H9 (cell line): ENCODE data around the gene IL3. TPM values are rescaled to one million over a fixed set of nuclear protein-coding genes. Genes with fewer than 3 reads are reported as not detected.

Experiments
- DNase-seq: peaks from one replicate; pipeline ENCODE4 v3.0.0-alpha.2; 2017
- H2AFZ ChIP-seq: one replicate; pipeline ENCODE4 v1.6.1; 2013; ENCODE audit warnings: mild to moderate bottlenecking, low read length, control low read depth, moderate library complexity
- H2AK5ac ChIP-seq: 2 replicates; pipeline ENCODE4 v1.6.1; 2013; ENCODE audit warnings: low read length, control low read depth, mixed read lengths; ENCODE audit not compliant: insufficient read length
- H2BK120ac ChIP-seq: one replicate; pipeline ENCODE4 v1.6.1; 2013; ENCODE audit warnings: low read depth, mild to moderate bottlenecking, low read length, control low read depth, inconsistent platforms; ENCODE audit not compliant: poor library complexity, severe bottlenecking
- H2BK12ac ChIP-seq: 2 replicates; pipeline ENCODE4 v1.6.1; 2013; ENCODE audit warnings: low read length, control low read depth, mixed read lengths, low read depth; ENCODE audit not compliant: insufficient read length
- H2BK15ac ChIP-seq: 2 replicates; pipeline ENCODE4 v1.6.1; 2013; ENCODE audit warnings: low read depth, low read length, control low read depth
- H2BK20ac ChIP-seq: one replicate; pipeline ENCODE4 v1.6.1; 2013; ENCODE audit warnings: low read depth, mild to moderate bottlenecking, low read length, control low read depth, inconsistent platforms; ENCODE audit not compliant: poor library complexity, severe bottlenecking
- H2BK5ac ChIP-seq: 2 replicates; pipeline ENCODE4 v1.6.1; 2013; ENCODE audit warnings: low read length, control low read depth, mixed read lengths; ENCODE audit not compliant: insufficient read length
- H3K14ac ChIP-seq: 2 replicates; pipeline ENCODE4 v1.6.1; 2013; ENCODE audit warnings: low read length, control low read depth; ENCODE audit not compliant: insufficient read depth
- H3K18ac ChIP-seq: 2 replicates; pipeline ENCODE4 v1.6.1; 2013; ENCODE audit warnings: low read depth, mild to moderate bottlenecking, mixed read lengths, low read length, control low read depth; ENCODE audit not compliant: insufficient read length
- H3K23ac ChIP-seq: 2 replicates; pipeline ENCODE4 v1.6.1; 2013; ENCODE audit warnings: low read length, control low read depth, mixed read lengths, low read depth; ENCODE audit not compliant: insufficient read length
- H3K23me2 ChIP-seq: 2 replicates; pipeline ENCODE4 v1.6.1; 2013; ENCODE audit warnings: low read depth, mild to moderate bottlenecking, mixed read lengths, low read length, control low read depth; ENCODE audit not compliant: insufficient read length, poor library complexity, severe bottlenecking
- H3K27ac ChIP-seq: 2 replicates; pipeline ENCODE4 v1.5.1; 2013; ENCODE audit warnings: low read length, control low read depth, mixed read lengths, low read depth; ENCODE audit not compliant: insufficient read length
- H3K27me3 ChIP-seq: 2 replicates; pipeline ENCODE4 v1.6.1; 2013; ENCODE audit warnings: low read length, control low read depth, inconsistent platforms; ENCODE audit not compliant: insufficient read depth
- H3K4ac ChIP-seq: 2 replicates; pipeline ENCODE4 v1.6.1; 2013; ENCODE audit warnings: low read depth, mild to moderate bottlenecking, control low read depth, inconsistent platforms, low read length, moderate library complexity
- H3K4me1 ChIP-seq: 2 replicates; pipeline ENCODE4 v1.6.1; 2013; ENCODE audit warnings: low read length, control low read depth, inconsistent platforms; ENCODE audit not compliant: insufficient read depth
- H3K4me2 ChIP-seq: 2 replicates; pipeline ENCODE4 v1.6.1; 2013; ENCODE audit warnings: low read length, control low read depth, mixed read lengths; ENCODE audit not compliant: insufficient read length, insufficient read depth
- H3K56ac ChIP-seq: 2 replicates; pipeline ENCODE4 v1.6.1; 2013; ENCODE audit warnings: low read depth, mild to moderate bottlenecking, mixed read lengths, low read length, control low read depth; ENCODE audit not compliant: insufficient read length
- H3K79me1 ChIP-seq: 2 replicates; pipeline ENCODE4 v1.6.1; 2013; ENCODE audit warnings: low read depth, mild to moderate bottlenecking, moderate library complexity, low read length, control low read depth, inconsistent platforms; ENCODE audit not compliant: insufficient read depth, poor library complexity, severe bottlenecking
- H3K79me2 ChIP-seq: 2 replicates; pipeline ENCODE4 v1.6.1; 2013; ENCODE audit warnings: low read length, control low read depth, inconsistent platforms; ENCODE audit not compliant: insufficient read depth
- H3K9ac ChIP-seq: 2 replicates; pipeline ENCODE4 v1.6.1; 2013; ENCODE audit warnings: low read length, control low read depth, mixed read lengths; ENCODE audit not compliant: insufficient read length; ENCODE audit errors: extremely low read depth
- H3K9me3 ChIP-seq: one replicate; pipeline ENCODE4 v1.6.1; 2013; ENCODE audit warnings: low read depth, low read length, inconsistent platforms; ENCODE audit not compliant: control insufficient read depth
- H3T11ph ChIP-seq: one replicate; pipeline ENCODE4 v1.6.1; 2013; ENCODE audit warnings: mild to moderate bottlenecking, low read length, control low read depth, inconsistent platforms
- H4K20me1 ChIP-seq: one replicate; pipeline ENCODE4 v1.6.1; 2013; ENCODE audit not compliant: control insufficient read depth, insufficient read length, insufficient read depth
- H4K5ac ChIP-seq: 2 replicates; pipeline ENCODE4 v1.6.1; 2013; ENCODE audit warnings: low read depth, mild to moderate bottlenecking, mixed read lengths, low read length, control low read depth; ENCODE audit not compliant: insufficient read length
- H4K8ac ChIP-seq: replicated peaks from 2 replicates; pipeline ENCODE4 v1.6.1; 2013; ENCODE audit warnings: low read length, control low read depth, mixed read lengths, low read depth; ENCODE audit not compliant: insufficient read length
- H4K91ac ChIP-seq: 2 replicates; pipeline ENCODE4 v1.6.1; 2013; ENCODE audit warnings: low read depth, mild to moderate bottlenecking, moderate library complexity, mixed read lengths, low read length, control low read depth; ENCODE audit not compliant: insufficient read length
- H3K27ac Mint-ChIP-seq, 3 experiments: 2 replicates in 2 of 3; 3 replicates in 1 of 3; pipeline ENCODE4 v1.8.0; 2020 to 2021; ENCODE audit warnings: mixed read lengths in 3 of 3, mild to moderate bottlenecking in 1 of 3, moderate library complexity in 1 of 3
- H3K27me3 Mint-ChIP-seq: 2 replicates; pipeline ENCODE4 v1.8.0; 2021; ENCODE audit warnings: low read depth, mild to moderate bottlenecking, moderate library complexity, mixed read lengths
- H3K36me3 Mint-ChIP-seq, 3 experiments: 2 replicates in 2 of 3; 3 replicates in 1 of 3; pipeline ENCODE4 v1.8.0; 2020 to 2021; ENCODE audit warnings: low read depth in 3 of 3, mixed read lengths in 3 of 3; ENCODE audit not compliant: insufficient read depth in 1 of 3
- H3K4me1 Mint-ChIP-seq, 2 experiments: 2 replicates each; pipeline ENCODE4 v1.8.0; 2020; ENCODE audit warnings: mixed read lengths in 2 of 2
- H3K4me3 Mint-ChIP-seq, 2 experiments: 2 replicates in 1 of 2; 3 replicates in 1 of 2; pipeline ENCODE4 v1.8.0; 2020 to 2021; ENCODE audit warnings: mild to moderate bottlenecking in 2 of 2, mixed read lengths in 2 of 2, moderate library complexity in 1 of 2
- H3K9me3 Mint-ChIP-seq, 2 experiments: 2 replicates in 1 of 2; 3 replicates in 1 of 2; pipeline ENCODE4 v1.8.0; 2020; ENCODE audit warnings: mild to moderate bottlenecking in 2 of 2, mixed read lengths in 2 of 2, moderate library complexity in 1 of 2
- CTCF ChIP-seq: fragments of 200-600 bp; sonication (generic); conservative IDR thresholded peaks from 3 replicates; pipeline ENCODE4 v1.8.0; 2021; ENCODE audit warnings: antibody characterized with exemption, mild to moderate bottlenecking
- WGBS: extraction: QIAGEN DNeasy Blood & Tissue Kit; methylation state at CpG from one replicate; pipeline ENCODE4 v1.1.7; 2013; ENCODE audit warnings: missing lambda C conversion rate, low lambda C conversion rate, mixed read lengths; ENCODE audit not compliant: insufficient read length; ENCODE audit errors: extremely low coverage; 5-methylcytosine and 5-hydroxymethylcytosine counted together
- long read RNA-seq: library from polyadenylated mRNA; unstranded; transcript quantifications from one replicate; pipeline ENCODE4 v2.0.0, GENCODE V29; 2020
- total RNA-seq: library from RNA; stranded (reverse); gene quantifications from 2 replicates; pipeline ENCODE4 v1.2.1, GENCODE V29; 2021

IL3 gene
- total RNA-seq: not detected in 2 replicates
- long read RNA-seq: 0 reads

- no peak within 1 kb of the TSS for H3K4ac ChIP-seq
- H3K9me3 ChIP-seq: no peaks in the 10 kb centered on the region
- Mint-ChIP-seq H3K27ac (peak within 1 kb of the TSS in 1 of 3 experiments; percentile 85; a peak in 4 of 7 replicates), H3K4me1 (peaks cover 7 to 14% of the 10 kb centered on the region in 2 experiments; a peak in 3 of 4 replicates), H3K36me3 (no peaks in the 10 kb centered on the region), H3K4me3 (no peak within 1 kb of the TSS), H3K27me3 (no peaks in the 10 kb centered on the region; the same call in 1 of the 2 replicates), H3K9me3 (no peaks in the 10 kb centered on the region)
- H4K91ac ChIP-seq: no peak within 1 kb of the TSS
- H4K20me1 ChIP-seq: no peaks in the 10 kb centered on the region
- no peak within 1 kb of the TSS for H2BK12ac ChIP-seq
- H3T11ph ChIP-seq: no peak within 1 kb of the TSS
- no peaks in the 10 kb centered on the region for H3K23me2 ChIP-seq
- peak; percentile 23 for DNase-seq
- no peak within 1 kb of the TSS for H3K14ac ChIP-seq
- TF ChIP-seq CTCF: no peak
- H2AFZ ChIP-seq: no peak within 1 kb of the TSS
- no peak within 1 kb of the TSS for H2BK5ac ChIP-seq
- H3K23ac ChIP-seq: no peak within 1 kb of the TSS
- no peak within 1 kb of the TSS for H3K18ac ChIP-seq
- H3K79me1 ChIP-seq: no peaks in the 10 kb centered on the region
- H2BK15ac ChIP-seq: no peak within 1 kb of the TSS
- H2AK5ac ChIP-seq: no peak within 1 kb of the TSS
- no peaks in the 10 kb centered on the region for H3K4me1 ChIP-seq
- H3K27ac ChIP-seq: no peak within 1 kb of the TSS
- H3K79me2 ChIP-seq: no peaks in the 10 kb centered on the region
- H2BK120ac ChIP-seq: no peak within 1 kb of the TSS
- no peak within 1 kb of the TSS for H4K5ac ChIP-seq
- no peak within 1 kb of the TSS for H3K4me2 ChIP-seq
- WGBS: no CpG with 5 or more reads among the region's 16 CpGs
- H4K8ac ChIP-seq: no peak within 1 kb of the TSS
- no peak within 1 kb of the TSS for H2BK20ac ChIP-seq
- H3K56ac ChIP-seq: no peak within 1 kb of the TSS
- no peak within 1 kb of the TSS for H3K9ac ChIP-seq
- no peaks in the 10 kb centered on the region for H3K27me3 ChIP-seq
Measured at GRCh38 chr5:132060501-132061161, at the start of gene IL3. TSS of gene IL3 (plus strand) at chr5:132060655. CDS start at chr5:132060707, 52 bp downstream.
